Stimulated activated CD8-positive, alpha-beta memory T cell treated with anti-CD3 and anti-CD28 coated beads, Interleukin-7, amount 100 ng/mL, for 24 hours (primary cell): ENCODE results near the gene SLC35E4.
"Not testable (repeated sequence)": the region's sequence is repeated elsewhere in the genome, so short reads cannot be mapped to it uniquely, and the experiment has no call there.

Experiments
- DNase-seq: peaks from one replicate; pipeline ENCODE4 v3.0.0-alpha.2; 2020; ENCODE audit warnings: low read depth

The SLC35E4 gene

DNA sequence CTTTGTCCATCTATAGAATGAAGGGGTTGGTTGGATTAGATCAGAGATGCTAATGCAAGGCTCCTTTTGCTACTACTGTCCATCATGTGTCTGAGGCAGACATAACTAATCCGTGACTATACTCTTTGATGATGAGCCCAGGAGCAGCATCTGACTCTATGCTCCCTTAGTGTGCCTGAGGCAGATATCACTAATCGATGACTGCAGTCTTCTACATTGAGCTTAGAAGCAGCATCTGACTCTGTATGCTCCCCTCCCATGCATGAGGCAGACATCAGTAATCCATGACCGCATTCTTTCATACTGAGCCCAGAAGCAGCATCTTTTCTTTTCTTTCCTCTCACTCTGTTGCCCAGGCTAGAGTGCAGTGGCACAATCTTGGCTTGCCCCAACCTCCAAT, 24.4 kb upstream of the SLC35E4 start:
- DNase-seq: no peak

DNA sequence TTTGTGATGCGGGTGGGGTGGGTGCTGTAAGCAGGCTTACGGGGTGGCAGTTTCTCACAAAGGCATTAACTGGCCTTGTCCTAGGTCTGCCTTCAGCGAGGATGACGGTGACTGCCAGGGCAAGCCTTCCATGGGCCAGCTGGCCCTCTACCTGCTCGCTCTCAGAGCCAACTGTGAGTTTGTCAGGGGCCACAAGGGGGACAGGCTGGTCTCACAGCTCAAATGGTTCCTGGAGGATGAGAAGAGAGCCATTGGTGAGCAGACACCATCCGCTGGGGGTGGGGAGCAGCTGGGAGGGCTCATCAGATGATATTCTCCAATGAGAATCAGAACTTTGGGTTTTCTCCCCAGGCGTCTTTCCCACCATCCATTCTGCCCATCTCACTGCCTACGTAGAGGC, 22.8 kb upstream of the SLC35E4 start:
- no peak for DNase-seq

DNA sequence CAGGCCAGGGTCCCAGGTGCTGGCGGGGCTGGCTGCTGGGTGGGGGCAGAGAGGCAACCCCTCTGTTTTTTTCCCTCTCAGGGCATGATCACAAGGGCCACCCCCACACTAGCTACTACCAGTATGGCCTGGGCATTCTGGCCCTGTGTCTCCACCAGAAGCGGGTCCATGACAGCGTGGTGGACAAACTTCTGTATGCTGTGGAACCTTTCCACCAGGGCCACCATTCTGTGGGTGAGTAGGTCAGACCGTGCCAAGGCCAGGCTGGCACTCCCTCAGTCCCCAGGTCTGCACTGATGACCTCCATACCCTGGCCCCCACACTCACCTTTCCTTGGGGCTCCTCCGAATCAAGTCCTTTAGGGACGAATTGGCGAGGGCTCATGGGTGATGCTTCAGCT, 21.3 kb upstream of the SLC35E4 start:
- no peak for DNase-seq

DNA sequence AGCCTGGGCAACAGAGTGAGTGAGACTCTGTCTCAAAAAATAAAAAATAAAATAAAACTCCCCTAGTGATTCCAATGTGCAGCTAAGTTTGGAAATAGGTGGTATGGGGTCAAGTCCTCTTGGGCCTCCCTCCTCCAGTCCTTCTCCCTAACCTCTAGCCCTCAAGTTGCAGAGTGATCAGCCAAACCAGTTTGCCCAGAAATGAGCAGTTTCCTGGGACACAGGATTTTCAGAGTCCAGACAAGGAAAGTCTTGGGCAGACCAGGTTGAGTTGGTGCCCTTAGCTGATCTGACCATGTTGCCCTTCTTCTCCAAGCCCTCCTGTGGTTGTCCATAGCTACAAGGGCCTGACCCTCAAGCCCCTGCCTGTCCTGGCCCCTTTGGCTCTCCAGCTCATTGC, 20.7 kb upstream of the SLC35E4 start:
- DNase-seq: no peak

DNA sequence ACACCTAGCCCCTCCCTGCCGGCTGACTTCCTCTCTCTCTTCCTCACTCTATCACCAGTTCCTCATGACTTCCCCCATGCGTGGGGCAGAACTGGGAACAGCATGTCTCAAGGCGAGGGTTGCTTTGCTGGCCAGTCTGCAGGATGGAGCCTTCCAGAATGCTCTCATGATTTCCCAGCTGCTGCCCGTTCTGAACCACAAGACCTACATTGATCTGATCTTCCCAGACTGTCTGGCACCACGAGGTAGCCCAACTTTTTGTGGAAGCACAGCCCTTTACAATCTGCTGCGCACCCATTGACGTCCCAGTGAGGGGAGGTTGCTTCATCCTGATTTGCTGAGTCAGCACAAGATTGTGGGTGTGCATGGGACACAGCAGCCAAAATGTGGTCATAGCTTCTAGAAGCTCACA, 20.0 kb upstream of the SLC35E4 start:
- DNase-seq: no peak

DNA sequence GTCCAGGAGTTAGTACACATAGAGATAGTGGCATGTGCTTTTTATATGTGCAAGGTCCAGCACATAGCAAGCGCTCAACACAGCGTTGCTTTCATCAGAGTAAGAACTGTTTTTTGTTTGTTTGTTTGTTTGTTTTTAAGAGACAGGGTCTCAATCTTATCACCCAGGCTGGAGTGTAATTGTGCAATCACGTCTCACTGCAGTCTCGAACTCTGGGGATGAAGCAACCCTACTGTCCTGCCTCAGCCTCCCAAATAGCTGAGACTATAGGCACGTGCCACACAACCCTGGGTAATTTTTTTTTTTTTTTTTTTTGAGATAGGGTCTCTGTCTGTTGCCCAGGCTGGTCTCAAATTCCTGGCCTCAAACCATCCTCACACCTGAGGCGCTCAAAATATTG, 17.8 kb upstream of the SLC35E4 start:
- no peak for DNase-seq

DNA sequence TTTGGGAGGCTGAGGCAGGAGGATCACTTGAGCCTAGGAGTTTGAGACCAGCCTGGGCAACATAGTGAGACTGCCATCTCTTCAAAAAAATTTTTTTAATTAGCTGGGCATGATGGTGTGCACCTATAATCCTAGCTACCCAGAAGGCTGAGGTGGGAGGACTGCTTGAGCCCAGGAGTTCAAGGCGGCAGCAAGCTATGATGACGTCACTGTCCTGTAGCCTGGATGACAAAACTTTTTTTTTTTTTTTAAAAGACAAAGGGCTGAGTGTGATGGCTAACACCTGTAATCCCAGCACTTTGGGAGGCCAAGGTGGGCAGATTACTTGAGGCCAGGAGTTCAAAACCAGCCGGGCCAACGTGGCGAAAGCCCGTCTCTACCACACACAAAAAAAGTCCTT, 15.7 kb upstream of the SLC35E4 start:
- not testable (repeated sequence) for DNase-seq

DNA sequence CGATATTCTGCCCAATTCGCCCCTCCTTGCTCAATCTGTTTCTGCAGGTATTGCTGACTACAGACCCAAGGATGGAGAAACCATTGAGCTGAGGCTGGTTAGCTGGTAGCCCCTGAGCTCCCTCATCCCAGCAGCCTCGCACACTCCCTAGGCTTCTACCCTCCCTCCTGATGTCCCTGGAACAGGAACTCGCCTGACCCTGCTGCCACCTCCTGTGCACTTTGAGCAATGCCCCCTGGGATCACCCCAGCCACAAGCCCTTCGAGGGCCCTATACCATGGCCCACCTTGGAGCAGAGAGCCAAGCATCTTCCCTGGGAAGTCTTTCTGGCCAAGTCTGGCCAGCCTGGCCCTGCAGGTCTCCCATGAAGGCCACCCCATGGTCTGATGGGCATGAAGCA, 9.2 kb upstream of the SLC35E4 start:
- no peak for DNase-seq

DNA sequence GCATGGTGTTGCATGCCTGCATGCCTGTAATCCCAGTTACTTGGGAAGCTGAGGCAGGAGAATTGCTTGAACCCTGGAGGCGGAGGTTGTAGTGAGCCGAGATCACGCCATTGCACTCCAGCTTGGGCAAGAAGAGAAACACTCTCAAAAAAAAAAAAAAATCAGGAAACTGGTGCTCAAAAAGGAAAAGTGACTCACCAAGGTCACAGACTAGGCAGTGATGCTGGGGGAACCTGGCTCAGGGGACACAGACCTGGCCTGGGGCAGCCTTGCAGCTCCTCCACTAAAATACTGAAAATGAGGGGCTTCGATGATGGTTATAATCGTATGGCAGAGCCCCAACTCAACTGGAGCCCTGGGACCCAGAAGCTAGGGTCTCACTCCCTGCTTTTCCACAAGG, 8.1 kb upstream of the SLC35E4 start:
- no peak for DNase-seq

DNA sequence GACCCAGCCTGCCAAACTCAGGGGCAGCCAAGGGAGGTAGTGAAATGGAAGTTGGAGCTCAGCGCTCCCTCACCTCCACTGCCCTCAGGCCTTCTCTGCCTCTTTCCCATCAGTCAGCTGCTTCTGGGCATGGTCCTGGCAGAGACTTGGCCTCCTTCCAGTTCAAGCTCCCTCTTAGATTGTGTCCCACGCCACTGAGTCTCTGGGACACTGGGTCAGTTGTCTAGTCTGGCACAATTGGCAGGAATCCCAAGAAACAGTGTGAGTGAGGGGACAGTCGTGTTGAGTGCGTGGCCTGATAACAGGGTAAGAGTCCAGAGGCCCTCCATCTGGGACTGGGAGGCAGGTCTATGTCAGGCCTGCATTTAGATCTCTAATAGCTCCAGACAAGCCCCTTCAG, 7.1 kb upstream of the SLC35E4 start:
- DNase-seq: no peak

DNA sequence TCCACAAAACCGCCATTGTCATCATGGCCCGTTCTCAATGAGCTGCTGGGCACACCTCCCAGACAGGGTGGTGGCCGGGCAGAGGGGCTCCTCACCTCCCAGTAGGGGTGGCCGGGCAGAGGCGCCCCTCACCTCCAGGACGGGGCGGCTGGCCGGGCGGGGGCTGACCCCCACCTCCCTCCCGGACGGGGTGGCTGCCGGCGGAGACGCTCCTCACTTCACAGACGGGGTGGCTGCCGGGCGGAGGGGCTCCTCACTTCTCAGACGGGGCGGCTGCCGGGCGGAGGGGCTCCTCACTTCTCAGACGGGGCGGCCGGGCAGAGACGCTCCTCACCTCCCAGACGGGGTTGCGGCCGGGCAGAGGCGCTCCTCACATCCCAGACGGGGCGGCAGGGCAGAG, 4.1 kb upstream of the SLC35E4 start:
- DNase-seq: not testable (repeated sequence)

DNA sequence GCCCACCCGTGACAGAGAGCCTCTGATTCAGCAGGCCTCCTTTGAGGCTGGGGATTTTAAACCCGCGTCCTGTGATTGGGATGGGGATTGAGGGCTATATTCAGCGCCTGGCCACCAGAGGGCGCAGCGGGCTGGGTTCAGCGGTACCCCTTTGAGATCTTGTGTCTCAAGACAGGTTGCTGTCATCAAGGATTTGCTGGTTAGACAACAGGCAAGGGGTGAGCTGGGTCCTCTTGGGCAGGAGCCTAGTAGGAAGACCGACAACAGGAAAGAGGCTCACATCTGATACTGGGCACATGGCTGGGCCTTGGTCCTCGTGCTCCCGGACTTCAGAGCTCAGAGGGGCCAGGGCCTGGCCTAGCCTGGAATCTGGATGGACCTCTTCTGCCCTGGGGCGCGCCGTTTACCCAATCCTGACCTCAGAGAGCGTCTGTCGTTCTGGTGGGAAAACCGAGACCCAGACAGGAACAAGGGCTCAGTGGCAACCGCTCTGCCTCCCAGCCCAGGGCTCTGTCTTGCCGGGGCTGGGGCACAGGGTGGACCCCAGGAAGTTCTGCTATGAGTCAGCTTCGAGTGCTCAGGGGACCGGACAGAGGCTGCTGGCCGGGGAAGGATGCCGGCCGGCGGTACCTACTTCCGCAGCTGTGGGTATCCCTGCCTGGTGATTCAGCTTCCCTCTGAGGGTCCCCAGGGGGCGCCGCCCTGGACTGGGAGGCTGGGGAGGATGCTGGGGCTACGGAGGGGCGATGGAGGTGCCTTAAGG, 929 bp upstream of the SLC35E4 start:
- peak; percentile 86 for DNase-seq

DNA sequence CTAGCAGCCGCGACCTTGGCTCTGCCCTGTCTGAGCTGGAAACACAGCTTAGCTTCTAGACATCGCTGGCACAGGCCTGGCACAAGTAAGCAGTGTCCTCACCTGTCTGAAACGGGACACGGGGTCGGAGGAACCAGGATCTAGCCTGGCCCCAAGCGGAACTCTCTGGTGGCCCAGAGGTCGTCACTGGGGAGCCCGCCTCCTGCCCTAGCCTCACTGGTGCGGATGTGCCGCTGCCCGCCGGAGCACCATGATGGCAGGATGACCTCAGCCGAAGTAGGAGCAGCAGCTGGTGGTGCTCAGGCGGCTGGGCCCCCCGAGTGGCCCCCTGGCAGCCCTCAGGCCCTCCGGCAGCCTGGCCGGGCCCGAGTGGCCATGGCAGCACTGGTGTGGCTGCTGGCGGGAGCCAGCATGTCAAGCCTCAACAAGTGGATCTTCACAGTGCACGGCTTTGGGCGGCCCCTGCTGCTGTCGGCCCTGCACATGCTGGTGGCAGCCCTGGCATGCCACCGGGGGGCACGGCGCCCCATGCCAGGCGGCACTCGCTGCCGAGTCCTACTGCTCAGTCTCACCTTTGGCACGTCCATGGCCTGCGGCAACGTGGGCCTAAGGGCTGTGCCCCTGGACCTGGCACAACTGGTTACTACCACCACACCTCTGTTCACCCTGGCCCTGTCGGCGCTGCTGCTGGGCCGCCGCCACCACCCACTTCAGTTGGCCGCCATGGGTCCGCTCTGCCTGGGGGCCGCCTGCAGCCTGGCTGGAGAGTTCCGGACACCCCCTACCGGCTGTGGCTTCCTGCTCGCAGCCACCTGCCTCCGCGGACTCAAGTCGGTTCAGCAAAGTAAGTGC, 871 bp downstream of the SLC35E4 start:
- DNase-seq: no peak

DNA sequence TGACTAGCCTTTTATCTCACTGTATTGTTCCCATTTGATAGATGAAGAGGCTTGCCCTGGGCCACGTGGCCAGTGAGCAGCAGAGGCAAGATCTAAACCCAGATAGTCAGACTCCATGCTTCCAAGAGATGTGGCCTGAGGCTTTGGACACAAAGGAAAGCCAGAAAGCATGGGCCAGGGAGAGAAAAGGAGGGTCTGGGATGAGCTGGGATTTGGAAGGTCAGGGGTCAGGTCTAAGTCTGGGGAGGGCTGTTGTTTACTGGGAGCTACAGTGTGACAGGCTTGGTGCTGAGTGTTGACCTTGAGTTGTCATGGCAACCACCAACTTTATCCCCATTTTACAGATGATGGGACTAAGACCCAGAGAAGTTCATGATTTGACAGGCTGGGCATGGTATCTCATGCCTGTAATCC, 2.1 kb downstream of the SLC35E4 start:
- DNase-seq: no peak

DNA sequence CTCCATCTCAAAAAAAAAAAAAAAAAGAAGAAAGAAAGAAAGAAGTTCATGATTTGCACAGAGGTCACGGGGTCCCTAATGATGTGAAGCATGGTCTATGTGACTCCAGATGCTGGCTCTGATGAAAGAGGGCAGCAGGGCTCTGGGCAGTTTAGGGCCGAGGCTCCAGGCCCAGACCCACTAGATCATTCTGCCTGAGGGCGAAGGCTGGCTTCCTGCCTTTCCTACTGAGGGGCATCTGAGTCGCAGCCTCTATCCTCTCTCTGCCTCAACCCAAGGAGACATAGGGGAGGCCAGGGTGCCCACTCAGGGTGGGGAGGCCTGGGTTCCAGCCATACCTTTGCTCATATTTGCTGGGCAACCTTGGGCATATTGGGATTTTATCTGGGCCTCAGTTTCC, 4.8 kb downstream of the SLC35E4 start:
- no peak for DNase-seq

DNA sequence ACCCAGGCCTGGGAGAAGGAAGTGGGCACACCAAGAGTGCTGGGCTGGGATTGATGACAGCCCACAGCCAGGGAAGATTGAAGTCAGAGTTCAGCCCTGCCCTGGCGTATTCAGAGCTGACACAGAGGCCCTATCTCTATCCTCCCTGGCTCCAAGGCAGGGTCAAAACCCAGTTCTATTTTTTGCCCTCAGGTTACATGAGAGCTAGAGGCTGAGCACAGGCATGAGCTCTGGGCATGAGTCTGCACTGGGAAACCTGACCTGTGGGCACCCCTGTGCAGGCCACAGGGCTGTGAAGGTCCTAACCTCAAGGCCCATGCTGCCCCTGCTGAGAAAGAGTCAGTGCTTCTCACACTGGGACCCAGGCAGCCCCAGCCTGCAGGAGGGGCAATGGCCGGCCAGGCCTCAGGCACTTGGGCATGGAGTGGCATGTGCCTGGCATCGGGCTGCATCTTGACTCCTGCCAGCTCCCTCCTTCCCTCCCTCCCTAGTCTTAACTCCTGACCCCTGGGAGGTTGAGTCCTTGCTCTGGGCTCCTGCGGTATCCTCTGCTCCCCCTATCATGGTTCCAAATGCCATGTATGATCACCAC, 5.4 kb downstream of the SLC35E4 start:
- DNase-seq: no peak

DNA sequence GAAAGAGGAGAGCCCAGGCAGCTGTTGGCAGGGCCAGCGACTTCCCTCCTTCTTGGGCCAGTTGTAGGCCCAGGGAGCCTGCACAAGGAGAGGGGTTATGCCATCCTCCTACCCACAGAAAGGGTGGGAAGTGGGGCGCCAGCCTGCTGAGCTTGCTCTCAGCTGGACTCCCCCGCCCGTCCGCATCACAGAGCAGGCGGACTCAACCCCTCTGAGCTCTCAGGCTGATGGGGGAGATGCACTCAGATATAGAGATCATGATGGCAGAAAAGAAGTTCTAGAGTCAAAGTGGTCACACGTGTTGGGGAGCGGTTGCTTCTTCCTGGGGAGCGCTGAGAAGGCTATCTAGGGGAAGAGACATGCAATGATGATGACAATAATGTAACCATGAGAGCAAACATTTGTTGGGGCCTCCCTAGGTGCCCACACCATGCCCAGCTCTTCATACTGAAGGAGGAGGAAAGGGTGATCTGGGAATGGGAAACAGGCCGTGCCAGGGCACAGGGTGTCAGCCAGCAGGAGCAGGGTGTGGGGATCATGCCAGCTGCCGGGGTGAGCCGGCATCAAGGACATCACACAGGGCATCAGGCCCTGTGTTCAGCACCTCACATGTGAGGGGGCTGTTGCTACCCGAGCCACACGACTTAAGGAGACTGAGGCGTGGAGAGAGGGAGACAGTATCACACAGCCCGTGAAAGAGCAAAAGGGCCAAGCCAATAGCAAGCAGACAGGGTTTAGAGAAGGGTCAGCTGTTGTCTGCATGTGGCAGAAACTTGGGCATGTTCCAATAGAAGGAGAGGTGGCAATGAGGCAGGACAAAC, 7.7 kb downstream of the SLC35E4 start:
- DNase-seq: no peak

DNA sequence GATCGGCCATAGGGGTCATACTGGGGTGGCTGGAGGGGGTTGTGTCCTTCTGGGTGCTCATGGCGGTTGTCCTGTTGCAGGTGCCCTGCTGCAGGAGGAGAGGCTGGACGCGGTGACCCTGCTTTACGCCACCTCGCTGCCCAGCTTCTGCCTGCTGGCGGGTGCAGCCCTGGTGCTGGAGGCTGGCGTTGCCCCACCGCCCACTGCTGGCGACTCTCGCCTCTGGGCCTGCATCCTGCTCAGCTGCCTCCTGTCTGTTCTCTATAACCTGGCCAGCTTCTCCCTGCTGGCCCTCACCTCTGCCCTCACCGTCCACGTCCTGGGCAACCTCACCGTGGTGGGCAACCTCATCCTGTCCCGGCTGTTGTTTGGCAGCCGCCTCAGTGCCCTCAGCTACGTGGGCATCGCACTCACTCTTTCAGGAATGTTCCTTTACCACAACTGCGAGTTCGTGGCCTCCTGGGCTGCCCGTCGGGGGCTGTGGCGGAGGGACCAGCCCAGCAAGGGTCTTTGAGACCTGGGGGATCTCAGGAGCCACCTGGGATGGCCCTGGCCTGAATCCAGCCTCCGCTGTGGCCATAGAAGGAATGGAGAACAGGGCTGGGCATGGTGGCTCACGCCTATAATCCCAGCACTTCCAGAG, 11.1 kb downstream of the SLC35E4 start:
- DNase-seq: no peak

DNA sequence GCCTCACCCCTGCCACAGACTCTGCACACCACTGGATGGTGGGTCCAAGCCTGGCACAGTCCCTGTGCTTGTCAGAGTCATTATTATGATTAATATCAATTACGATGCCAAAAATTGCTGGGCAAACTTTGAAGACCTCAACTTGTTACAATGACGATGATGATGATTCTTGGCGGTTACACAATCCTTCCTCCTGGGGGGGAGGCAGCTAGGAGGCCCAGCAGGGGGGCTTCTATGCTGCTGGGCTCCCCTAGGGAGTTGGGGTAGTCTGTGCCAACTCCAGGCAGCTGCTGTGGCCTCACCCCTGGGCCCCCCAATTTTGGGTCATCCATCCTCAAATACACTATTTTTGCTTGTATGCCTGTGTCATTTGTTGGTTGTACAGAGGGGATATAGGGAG, 12.0 kb downstream of the SLC35E4 start:
- DNase-seq: no peak

DNA sequence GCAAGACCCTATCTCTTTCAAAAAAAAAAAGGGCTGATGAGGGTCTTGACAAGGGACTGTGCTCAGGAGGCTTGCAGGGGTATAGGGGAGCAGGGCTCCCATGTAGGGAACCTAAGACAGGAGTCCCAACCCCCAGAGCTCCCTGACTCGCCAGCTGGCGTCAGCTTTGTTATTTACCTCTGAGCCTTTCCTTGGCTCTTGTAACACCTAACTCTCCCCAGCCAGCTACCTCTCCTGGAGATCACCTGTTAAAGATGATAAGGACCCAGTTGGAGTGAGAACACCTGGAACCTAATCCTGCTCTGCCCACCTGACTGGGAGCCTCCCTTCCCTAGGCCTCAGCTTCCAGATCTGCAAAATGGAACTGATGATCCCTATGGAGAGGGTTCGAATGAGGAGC, 13.2 kb downstream of the SLC35E4 start:
- no peak for DNase-seq

DNA sequence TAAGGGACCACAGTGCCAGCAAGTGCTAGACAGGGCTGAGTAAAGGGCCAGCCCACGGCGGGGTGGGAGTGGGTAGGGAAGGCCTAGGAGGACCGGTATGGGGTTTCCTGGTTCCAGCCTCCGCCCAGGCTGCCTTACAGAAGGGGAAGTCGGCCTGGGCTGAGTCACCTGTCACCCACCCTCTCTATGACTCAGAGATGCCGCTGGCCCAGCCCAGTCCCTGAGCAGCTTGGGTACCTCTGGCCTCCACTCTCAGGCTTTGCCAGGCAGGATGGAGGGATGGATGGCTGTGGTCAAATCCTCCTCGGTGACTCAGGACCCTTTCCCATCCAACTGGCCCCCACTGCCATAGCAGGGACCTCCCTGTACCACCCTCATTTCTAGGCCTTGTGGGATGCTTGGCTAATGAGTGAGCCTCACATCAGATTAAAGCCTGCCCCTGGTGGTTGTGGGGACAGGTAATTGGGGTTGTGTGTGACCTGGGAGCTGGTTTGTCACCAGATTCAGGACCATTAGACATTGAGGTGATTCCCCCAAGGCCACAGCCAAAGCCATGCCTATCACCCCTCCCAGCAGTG, 13.9 kb downstream of the SLC35E4 start:
- peak; percentile 64 for DNase-seq
